Putamen (tissue), 1 donor: ENCODE data around the gene THAP12.

Experiments
- DNase-seq: peaks from one replicate; pipeline ENCODE4 v3.0.0-alpha.2; 2016; ENCODE audit warnings: low spot score

The THAP12 gene

DNA sequence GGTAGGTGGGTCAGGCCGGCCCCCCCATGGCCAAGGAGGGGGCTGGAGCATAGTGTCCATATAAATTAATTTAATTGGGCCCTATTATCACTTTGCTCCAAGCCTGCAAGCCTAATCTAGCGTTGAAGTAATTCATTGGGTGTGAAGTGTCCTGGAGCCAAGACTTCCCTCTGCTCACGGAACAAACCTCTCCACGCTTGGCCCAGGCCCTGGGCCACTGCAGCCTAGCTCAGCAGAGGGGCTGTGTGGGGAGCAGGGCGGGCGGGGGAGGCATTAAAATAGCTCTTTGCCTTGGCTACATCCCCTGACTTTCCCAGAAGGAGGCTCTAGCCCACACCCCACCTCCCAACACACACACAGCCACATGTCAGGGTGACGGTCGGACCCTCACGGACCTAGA is 73.5 kb downstream of the THAP12 start:
- no peak for DNase-seq

DNA sequence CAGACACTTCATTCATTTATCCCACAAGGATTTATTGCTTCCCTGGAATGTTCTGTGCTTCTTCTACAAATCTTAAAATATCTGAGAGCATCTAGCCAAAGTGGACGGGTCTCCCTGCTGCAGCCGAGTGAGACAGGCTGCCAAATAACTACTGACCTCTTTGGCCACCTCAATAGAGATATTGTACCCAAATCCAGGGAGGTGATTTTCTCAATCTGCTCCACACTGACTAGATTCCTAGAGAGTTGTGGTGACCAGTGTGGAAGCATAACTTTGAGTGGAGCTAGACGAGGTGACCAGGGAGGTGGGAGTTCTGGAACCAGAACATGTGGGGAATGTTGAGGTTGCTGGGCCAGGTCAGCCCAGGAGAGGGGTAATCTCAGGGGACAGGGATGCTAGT is 77.5 kb downstream of the THAP12 start:
- no peak for DNase-seq

DNA sequence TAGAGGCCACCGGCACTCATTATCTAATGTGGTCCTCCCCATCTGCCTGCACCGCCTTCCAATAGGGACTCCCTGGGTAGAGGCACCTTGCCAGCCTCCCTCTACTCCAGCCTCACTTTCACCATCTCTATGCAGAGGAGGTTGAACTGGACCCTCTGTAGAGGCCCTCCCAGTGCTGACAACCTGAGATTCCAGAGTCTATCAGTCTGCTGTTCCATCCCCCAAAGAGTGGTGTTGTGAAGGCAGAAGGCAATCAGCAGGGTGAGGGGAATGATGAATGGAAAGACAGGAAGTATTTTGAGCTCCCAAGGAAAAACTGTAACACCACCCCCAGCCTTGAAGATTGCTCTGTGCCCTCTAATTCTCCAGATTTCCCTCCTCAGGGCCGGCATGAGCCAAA is 77.9 kb downstream of the THAP12 start:
- DNase-seq: no peak
